GM18511 (cell line): Measurements from ENCODE around the gene SOX13.
"Not testable (repeated sequence)": the region's sequence is repeated elsewhere in the genome, so short reads cannot be mapped to it uniquely, and the experiment has no call there.

ENCODE experiments used
- ATAC-seq: cut with Tn5 transposase; IDR thresholded peaks from one replicate; pipeline ENCODE4 v1.9.1; 2021; ENCODE audit warnings: mild to moderate bottlenecking, moderate library complexity; ENCODE audit not compliant: unreplicated experiment

Gene SOX13

DNA sequence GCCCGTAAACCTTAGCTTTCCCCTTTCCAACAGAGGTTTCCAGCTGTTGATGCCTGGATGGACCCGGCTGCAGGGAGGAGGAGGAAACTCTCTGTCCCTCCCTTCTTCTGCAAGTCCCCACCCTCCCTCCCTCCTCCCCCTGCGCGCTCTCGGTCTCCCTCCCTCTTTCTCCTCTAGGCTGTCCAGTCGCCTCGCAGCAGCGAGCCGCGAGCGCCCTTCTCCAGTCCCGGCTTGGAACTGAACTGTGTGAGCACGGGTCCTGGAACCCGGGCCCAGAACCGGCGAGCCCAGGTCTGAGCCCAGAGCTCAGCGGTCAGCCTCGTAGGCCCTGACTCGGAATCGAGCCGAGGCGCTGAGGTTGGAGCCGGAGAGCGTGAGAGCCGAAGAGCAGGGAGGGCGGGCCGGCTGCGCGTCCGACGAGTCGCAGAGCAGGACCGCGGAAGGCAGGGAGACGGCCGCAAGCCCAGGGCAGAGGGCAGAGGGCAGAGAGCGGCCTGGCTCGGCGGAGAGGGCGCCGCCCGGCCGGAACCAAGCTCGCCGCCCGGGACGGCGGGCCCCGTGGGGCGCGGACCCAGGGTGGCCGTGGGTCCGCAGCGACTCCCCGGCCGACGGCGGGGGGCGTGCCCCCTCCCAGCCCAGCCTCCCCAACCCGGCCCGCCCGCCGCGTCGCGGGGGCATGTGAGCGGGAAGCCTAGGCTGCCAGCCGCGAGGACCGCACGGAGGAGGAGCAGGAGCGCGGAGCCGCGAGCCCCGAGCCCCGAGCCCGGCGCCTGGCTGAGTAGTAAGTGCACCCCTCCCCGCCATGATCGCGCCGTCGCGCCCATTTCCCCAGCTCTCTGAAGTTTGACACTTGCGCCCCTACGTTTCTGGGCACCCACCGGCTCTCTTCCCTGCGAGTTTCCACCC lies at the start of gene SOX13:
Gene SOX13 (plus strand): TSS at position 185 of the 906 bp plus-strand sequence. CDS start 39,801 bp downstream, outside the sequence.
- ATAC-seq = no peak

DNA sequence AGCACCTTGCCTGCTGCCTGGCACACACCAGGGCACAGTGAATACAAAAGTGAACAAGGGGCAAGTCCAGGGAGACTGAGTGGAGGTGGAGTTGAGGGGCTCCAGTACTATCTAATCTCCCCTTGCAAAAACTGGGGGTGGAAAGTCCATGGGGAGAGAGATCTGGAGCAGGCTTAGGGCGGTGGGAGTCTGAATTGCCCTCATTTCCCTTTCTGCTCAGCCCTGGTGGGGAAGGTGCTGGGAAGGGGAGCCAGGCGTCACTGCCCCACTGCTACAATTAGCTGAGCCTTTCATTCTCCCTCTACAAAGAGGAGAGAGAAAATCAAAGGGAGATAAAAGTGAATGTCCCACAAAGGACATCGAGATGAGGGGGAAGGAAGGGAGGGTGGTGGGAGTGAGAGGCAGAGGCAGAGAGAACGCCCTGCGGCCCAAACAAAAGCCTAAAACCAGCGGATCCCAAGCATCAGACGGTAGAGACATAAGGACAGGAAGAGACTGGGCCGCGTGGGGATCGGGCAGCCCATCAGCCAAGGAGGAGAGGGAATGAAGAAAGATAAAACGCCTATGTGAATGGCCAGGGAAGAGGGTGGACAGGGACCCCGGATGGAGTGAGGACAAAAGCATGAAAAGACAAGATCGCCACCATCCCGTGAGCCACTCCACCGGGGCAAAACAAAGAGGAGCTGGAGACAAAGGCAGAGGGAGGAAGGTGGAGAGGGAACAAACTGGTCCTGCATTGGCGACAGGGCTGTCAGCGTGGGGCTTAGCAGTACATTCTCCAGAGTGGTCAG lies 46.8 kb upstream of the SOX13 start:
- no peak for ATAC-seq

DNA sequence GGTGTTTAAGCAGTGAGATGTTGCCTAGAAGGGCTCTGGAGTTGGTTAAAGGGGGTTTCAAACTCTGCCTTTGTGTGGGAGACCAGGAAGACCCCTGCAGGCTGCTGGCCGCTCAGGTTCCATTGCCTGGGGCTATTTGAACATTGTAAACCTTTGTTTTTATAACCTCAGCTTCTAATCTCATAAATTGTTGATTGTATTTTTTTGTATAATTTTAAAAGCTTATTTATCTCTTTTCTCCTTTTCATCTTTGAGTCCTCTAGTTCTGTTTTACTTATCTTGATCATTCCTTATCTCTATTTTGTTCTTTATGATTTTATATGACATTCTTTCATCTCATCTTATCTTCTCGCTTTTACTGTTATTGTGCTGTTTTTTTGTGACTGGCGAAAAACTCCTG lies 45.5 kb upstream of the SOX13 start:
- no peak for ATAC-seq

DNA sequence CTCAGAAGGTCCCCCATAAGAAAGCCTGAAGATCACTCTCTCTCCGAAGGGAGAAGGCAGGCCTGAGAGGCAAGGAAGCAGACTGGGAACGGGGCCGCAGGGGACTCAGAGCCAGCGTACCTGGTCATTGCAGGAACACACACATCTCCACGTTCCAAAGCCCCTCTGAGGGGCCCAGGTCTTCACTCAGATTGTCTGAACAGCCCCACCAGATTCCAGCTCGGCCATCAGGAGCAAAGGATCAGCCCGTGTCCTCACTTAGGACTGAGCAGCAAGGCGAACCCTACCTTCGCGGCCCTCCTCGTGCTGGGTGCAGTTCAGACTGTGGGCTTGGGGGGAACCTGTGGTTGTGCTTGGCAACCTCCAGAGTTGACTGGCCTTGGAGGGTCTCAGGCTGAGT lies 43.9 kb upstream of the SOX13 start:
- ATAC-seq = no peak

DNA sequence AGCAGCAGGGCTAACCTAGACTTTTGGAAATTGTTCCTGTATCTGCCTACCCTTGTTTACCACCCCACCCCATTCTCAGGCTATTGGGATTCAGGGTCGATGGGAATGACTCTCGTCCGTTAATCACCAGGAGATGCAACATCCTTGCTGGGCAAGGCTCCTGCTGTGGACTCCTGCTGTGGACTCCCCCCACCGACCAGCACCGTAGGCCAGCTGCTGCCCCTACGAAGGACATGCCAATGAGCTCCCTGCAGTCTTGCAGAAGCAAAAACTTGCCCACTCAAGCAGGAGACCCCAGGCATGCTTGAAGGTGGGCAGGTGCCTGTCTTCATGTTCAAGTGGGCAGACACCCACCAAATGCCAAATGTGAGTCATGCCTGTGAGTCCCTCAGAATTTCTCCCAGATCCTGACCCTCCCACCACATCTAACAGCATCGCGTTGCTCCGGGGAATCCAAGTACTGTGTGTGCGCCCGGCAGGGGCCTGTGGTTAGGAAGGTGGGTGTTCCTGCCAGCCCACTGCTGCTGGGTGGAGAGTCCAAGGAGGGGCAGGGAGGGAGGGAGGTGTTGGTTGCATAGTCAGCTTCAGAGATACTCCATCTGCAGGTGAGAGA lies 41.7 kb upstream of the SOX13 start:
- ATAC-seq = no peak

DNA sequence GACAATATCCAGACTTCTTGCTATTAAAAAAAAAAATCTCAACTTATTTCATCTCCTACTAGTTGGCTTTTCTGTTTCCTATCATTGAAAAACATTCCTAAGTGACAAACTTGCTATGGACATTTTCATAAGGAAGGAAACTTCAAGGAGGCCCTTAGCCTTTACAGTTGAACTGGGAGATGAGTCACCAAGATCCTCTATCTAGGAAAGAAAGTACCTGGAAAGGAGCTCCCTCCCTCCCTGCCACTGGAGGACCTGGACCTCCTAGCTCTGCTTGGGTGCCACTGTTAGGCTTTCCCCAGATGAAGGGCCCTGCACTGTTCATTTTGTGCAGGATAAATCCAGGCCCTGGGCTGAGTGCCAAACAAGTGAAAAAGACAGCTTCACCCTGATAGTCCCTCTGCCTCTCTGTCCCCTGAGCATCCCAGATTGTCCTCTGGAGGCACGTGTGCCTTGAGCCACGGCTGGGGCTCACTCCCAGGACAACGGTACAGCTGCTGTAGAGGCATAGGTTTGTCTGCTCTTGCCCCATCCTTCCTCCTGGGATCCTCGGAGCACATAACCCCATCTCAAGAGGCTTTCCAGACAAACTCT lies 40.2 kb upstream of the SOX13 start:
- no peak for ATAC-seq

DNA sequence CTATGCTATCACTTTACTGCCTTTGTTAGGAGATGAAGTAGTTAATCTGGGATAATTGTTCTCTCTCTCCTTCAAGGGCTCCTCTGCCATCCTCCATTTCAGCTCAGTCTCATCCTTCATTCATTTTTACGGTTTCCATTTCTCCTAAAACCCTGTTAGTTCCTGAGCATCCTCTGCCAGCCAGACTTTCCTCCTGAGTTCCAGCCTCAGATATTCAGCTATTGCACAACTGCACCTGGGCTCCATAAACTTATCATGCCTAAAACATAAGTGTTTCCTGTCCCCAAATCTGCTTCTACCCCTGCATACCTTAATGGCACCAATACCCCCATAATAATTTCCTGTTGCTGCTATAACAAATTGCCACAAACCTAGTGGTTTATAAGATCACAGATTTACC lies 39.6 kb upstream of the SOX13 start:
- ATAC-seq = no peak

DNA sequence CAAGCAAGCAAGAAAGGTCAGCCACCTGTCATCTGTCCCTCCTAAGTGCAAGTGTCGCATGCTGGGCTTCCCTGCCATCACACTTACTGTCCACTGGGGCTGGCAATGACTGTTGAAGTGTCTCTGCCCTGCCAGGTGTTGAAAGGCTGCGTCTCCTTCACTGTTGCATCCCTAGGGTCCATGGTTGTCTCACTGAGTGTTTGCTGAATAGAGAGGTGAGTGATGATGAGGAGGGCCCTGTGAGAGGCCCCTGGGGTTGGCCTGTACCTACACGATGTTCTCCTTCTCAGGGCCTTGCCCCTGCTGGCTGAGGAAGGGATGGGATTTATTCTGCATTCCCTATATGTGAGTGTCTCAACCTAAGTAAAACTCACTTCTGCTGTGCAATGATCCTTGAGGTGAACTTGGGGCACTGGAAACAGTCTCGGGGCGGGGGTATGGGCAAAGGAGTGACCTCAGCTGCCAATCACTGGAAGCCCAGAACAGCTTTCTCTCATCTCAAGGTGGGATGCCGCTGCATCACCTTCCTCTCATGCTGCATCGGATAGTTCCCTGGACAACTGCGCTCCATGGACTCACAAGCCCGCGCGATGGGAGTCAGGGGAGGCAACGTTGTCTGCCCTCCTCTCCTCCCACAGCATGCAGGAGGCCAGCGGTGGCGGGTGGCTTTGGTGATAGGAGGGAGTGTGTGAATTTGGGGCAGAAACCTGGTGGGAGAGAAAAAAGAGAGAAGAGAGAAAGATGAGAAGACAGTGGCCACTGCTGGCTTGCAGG lies 35.8 kb upstream of the SOX13 start:
- no peak for ATAC-seq

DNA sequence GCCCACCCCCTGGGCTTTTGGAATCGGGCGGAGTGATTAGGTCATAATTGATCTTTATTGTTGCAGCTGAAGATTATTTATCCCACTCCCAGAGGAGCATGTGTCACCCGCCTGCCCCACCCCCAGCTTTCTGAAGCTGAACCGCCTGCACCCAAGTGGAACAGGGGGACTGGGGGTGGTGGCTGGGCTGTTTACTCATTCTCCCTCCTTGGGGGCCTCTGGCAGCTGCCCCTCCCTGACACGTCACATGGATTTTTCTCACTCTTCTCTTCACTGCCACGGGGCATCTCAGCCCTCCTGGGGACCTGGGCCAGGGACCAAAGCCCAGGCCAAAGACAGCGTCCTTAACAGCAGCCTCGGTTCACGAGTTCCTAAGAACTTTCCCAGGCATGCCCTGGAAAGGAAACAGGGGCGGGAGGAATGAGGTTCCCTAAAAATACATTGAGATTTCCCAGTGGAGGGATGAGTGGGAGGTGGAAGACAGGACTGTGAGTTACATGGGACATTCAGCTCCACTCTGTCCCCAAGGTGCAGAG lies 31.6 kb upstream of the SOX13 start:
- no peak for ATAC-seq

DNA sequence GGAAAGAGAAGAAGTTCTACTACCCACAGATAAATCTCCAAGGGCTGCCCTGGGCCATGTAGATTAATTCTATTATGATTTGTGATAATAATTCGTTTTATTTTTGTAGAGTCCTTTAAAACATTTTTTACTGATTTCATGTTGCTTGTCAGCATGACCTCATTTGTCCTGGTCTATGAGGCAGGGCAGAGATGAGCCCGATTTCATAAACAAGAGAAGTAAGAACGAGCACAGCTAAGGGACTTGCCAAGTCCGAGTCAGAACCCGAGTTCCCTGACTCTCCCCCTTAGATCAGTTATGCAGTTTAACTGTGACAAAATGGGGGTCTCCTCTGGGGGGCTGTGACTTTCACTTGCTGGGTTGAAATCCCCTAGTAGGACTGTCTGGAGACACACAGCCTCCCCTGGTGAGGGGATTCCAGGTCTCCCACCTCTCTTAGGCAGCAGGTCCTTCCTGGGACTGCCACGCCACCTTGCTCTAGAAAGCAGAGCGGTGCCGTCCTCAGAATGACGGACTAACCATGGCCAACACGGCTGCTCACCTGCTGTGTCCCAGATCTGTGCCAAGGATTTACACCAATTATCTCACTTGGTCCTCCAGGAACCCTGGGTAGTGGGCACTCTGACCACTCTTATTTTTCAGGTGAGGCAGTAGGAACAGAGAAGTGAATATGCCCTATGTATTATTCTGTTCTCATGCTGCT lies 31.0 kb upstream of the SOX13 start:
- no peak for ATAC-seq

DNA sequence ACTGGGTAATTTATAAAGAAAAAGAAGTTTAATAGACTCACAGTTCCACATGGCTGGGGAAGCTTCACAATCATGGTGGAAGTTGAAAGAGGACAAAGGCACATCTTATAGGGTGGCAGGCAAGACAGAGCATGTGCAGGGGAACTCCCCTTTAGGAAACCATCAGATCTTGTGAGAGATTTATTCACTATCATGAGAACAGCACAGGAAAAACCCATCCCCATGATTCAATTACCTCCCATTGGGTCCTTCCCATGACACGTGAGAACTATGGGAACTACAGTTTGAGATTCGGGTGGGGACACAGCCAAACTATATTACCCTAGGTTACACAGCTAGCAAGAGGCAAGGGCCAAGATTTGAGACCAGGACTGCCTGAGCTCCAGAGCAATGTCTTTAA lies 30.4 kb upstream of the SOX13 start:
- no peak for ATAC-seq

DNA sequence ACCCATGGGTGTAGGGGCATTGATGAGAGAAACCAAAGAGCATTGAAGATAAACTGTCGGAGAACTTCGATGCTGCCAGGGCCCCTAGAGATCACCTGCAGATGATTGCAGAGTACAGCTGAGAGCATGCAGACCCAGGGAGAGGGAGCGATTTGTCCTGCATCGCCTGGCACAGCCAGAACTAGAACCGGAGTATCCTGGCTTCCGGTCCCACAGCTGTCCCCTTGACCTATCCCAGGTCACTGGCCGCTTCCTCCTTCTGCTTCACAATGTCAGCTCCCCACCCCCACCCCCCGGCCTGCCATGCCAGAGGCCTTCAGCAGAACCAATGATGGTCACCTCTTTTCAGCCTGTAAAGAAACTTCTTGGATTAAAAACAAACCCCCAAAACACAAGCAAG lies 29.2 kb upstream of the SOX13 start:
- no peak for ATAC-seq

DNA sequence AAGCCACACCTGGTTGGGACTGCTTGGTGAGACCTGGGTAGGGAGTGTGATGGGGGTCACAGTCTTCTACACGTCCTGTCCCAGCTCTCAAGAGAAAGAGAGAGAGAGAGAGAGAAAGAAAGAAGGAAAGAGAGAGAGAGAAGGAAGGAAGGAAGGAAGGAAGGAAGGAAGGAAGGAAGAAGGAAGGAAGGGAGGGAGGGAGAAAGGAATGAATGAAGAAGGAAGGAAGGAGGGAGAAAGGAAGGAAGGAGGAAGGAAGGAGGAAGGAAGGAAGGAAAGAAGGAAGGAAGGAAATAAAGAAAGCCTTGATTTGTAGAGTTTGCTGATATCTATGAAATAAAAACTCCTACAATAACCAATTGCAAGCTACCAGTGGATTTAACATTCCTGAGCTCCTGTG lies 28.5 kb upstream of the SOX13 start:
- no peak for ATAC-seq

DNA sequence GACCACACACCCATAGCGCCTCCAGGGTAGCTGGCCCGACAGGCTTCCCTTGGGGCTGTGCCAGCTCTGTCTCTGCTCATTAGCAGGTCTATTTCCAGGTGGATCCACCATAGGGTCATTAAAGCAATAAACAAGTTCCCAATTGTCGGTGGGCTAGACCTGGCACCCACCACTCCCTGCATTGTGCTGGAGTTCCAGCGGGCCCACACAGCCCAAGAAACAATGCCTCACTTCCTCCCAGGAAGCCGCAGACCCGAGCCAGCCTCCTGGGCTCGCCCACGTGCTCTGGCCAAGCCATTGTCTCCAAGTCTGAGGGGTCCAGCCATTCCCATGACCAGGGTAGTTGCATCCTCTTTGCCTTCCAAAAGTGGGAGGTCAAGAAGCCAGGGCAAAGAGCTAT lies 27.5 kb upstream of the SOX13 start:
- ATAC-seq = no peak

DNA sequence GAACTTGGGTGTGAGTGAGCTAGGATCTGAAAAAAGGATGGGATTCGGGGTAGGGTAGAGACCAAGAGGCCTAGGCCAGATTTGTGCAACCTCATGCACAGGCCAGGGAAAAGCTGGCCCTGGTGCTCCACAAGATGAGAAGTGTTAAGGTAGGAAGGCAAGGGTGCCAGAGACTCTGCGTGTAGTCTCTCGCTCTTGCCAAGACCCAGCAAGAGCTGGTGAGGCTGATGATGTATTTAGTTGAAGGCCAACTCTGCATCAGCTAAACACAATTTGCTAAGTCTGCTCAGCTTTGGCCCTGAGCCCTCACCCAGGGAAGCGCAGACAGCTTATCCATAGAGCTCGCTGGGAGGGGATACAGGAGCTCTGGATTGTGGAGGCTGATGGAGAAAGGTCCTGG lies 26.6 kb upstream of the SOX13 start:
- no peak for ATAC-seq

DNA sequence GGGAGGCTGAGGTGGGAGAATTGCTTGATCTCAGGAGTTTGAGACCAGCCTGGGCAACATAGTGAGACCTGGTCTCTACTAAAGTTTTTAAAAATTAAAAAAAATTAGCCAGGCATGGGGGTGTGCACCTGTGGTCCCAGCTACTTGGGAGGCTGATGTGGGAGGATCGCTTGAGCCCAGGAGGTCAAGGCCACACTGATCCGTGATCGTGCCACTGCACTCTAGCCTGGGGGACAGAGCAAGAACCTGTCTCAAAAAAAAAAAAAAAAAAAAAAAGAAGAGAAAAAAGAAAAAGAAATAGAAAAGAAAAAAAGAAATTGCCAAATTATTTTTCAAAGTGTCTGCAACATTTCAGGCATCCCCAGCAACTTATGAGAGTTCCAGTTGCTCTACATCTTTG lies 24.1 kb upstream of the SOX13 start:
- not testable (repeated sequence) for ATAC-seq

DNA sequence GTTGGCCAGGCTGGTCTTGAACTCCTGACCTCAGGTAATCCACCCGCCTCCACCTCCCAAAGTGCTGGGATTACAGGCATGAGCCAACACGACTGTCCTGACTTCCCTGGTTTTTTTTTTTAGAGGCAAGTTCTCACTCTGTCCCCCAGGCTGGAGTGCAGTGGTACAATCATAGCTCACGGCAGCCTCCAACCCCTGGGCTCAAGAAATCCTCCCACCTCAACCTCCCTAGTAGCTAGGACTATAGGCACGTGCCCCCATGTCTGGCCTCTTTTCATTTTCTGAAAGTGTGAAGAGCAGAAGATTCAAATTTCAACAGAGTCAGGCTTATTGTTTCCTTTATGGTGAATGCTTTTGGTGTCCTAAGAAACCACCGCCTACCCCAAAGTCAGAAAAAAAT lies 21.7 kb upstream of the SOX13 start:
- ATAC-seq = no peak

DNA sequence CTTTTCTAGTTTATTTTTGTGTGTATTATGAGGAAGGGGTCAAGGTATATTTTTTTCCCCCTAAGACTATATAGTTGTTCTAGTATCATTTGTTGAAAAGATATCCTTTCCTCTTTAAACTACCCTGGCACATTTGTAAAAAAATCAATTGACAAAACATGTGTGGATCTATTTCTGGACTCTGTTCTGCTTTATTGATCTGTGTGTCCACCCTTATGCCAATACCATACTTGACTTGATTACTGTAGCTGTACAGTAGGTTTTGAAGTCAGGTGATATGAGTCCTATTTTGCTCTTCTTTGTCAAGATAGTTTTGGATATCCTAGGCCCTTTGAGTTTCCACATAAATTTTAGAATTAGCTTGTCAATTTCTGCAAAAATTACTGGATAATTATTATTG lies 21.2 kb upstream of the SOX13 start:
- ATAC-seq = no peak

DNA sequence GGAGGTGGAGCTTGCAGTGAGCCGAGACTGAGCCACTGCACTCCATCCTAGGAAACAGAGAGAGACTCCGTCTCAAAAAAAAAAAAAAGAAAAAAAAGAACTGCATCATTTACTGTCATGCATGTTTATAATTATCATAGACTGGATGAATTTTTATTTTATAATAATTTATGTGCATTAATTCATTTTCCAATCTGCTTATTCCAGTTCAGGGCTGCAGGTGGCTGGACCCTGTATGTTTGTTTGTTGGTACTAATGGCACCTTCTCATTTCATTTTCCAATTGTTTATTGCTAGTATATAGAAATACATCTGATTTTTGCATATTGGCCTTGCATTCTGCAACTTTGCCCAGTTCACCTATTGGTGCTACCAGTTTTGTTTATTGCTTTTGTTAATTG lies 19.0 kb upstream of the SOX13 start:
- ATAC-seq = no peak

DNA sequence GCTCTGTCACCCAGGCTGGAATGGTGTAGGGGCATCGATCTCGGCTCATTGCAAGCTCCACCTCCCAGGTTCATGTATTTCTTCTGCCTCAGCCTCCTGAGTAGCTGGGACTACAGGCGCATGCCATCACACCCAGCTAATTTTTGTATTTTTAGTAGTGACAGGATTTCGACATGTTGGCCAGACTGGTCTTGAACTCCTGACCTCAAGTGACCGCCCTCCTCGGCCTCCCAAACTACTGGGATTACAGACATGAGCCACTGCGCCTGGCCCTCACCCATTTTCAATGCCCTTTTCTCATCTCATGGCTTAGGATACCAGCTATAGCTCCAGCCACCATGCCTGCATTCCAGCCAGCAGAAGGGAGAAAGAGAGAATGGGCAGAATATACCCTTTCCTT lies 12.9 kb upstream of the SOX13 start:
- ATAC-seq = no peak
